ENCODE measurements around the gene SERPINA1.
"Not testable (repeated sequence)": the region's sequence is repeated elsewhere in the genome, so short reads cannot be mapped to it uniquely, and the experiment has no call there.

The SERPINA1 gene

GRCh38 chr14:94368956-94369355 is 19.4 kb downstream of the SERPINA1 start:
- DNase-seq, result no peak

GRCh38 chr14:94368243-94368590 is 20.2 kb downstream of the SERPINA1 start:
- no peak for DNase-seq

- DNase-seq, result no peak
These were observed 20.8 kb downstream of the SERPINA1 start for GRCh38 chr14:94367347-94368242.

- DNase-seq, result no peak
These were observed 22.1 kb downstream of the SERPINA1 start, which contains the start of gene SERPINA2 for GRCh38 chr14:94366146-94366915. SERPINA2 (minus strand) TSS chr14:94366698.

GRCh38 chr14:94365624-94366023 is 22.8 kb downstream of the SERPINA1 start:
- no peak for DNase-seq

- no peak for DNase-seq
These were observed 23.4 kb downstream of the SERPINA1 start for GRCh38 chr14:94364964-94365363.

- DNase-seq, result no peak
These were observed 24.4 kb downstream of the SERPINA1 start for GRCh38 chr14:94364037-94364436.

GRCh38 chr14:94363151-94363624 is 25.2 kb downstream of the SERPINA1 start:
- DNase-seq, result no peak

- no peak for DNase-seq
These were observed 25.7 kb downstream of the SERPINA1 start for GRCh38 chr14:94362614-94363133.

GRCh38 chr14:94361682-94362081 is 26.7 kb downstream of the SERPINA1 start:
- no peak for DNase-seq

- no peak for DNase-seq
These were observed 27.3 kb downstream of the SERPINA1 start for GRCh38 chr14:94360945-94361565.

- no peak for DNase-seq
These were observed 31.2 kb downstream of the SERPINA1 start for GRCh38 chr14:94357166-94357565.

- no peak for DNase-seq
These were observed 31.9 kb downstream of the SERPINA1 start for GRCh38 chr14:94356379-94357056.

- DNase-seq, result no peak
These were observed 33.1 kb downstream of the SERPINA1 start for GRCh38 chr14:94355191-94355794.

GRCh38 chr14:94354638-94355185 is 33.7 kb downstream of the SERPINA1 start:
- DNase-seq, result no peak

- DNase-seq, result not testable (repeated sequence)
These were observed 34.2 kb downstream of the SERPINA1 start for GRCh38 chr14:94354190-94354589.

GRCh38 chr14:94349276-94349675 is 39.1 kb downstream of the SERPINA1 start:
- DNase-seq, result no peak

- no peak for DNase-seq
These were observed 39.6 kb downstream of the SERPINA1 start for GRCh38 chr14:94348836-94349235.

GRCh38 chr14:94346841-94347240 is 41.6 kb downstream of the SERPINA1 start:
- no peak for DNase-seq

GRCh38 chr14:94346065-94346786 is 42.2 kb downstream of the SERPINA1 start:
- DNase-seq, result not testable (repeated sequence)
